Measurements from ENCODE around the gene ART1.

Gene ART1

GRCh38 chr11:3710485-3711259 is 65.7 kb downstream of the ART1 start:
- Histone ChIP-seq H3K4me1 (ENCODE audit: control insufficient read depth, insufficient read depth, low read length) (peaks cover 1% of the 10 kb centered on the region), H3K27ac (ENCODE audit: low read length) (no peak overlapping the region)

GRCh38 chr11:3712274-3712673 is 67.3 kb downstream of the ART1 start:
- Histone ChIP-seq H3K4me1 (ENCODE audit: control insufficient read depth, insufficient read depth, low read length) (peaks cover 1% of the 10 kb centered on the region), H3K36me3 (ENCODE audit: control insufficient read depth, insufficient read depth, low read length) (peaks cover 4% of the 10 kb centered on the region; the same call in 1 of the 2 replicates), H3K9me3 (ENCODE audit: control insufficient read depth, insufficient read depth, low read length) (no peaks in the 10 kb centered on the region), H3K27me3 (ENCODE audit: control insufficient read depth, insufficient read depth, low read length) (no peaks in the 10 kb centered on the region), H3K4me3 (ENCODE audit: low read length) (no peak overlapping the region), H3K27ac (ENCODE audit: low read length) (no peak overlapping the region)
- DNase-seq (ENCODE audit: low read depth, low spot score) = no peak
- no CpG with 5 or more reads among the region's 6 CpGs for WGBS (ENCODE audit: insufficient coverage, insufficient read length)

More at GRCh38 chr11:3710485-3711259, 65.7 kb downstream of the ART1 start:
- WGBS (ENCODE audit: insufficient coverage, insufficient read length) = no CpG with 5 or more reads among the region's 4 CpGs
- no peak for DNase-seq (ENCODE audit: low read depth, low spot score)
- no peak overlapping the region for H3K4me3 ChIP-seq (ENCODE audit: low read length)
- H3K36me3 ChIP-seq (ENCODE audit: control insufficient read depth, insufficient read depth, low read length) = no peaks in the 10 kb centered on the region; the same call in 1 of the 2 replicates
- no peaks in the 10 kb centered on the region for H3K9me3 ChIP-seq (ENCODE audit: control insufficient read depth, insufficient read depth, low read length)
- no peaks in the 10 kb centered on the region for H3K27me3 ChIP-seq (ENCODE audit: control insufficient read depth, insufficient read depth, low read length)
